H1 (cell line): Measurements from ENCODE around the gene EIF2S2. TPM values are rescaled to one million over a fixed set of nuclear protein-coding genes. Genes with fewer than 3 reads are reported as not detected.

Source experiments
- CTCF ChIA-PET: fragments of 300-600 bp; sonication (Branson Sonifier 250); formaldehyde crosslinking; loops from one replicate; lab custom pipeline; 2021; ENCODE audit not compliant: partially characterized antibody; lab: Charles Lee
- POLR2A ChIA-PET: fragments of 300-600 bp; sonication (Branson Sonifier 250); formaldehyde crosslinking; loops from one replicate; lab custom pipeline; 2021; ENCODE audit warnings: inconsistent platforms; ENCODE audit not compliant: partially characterized antibody; lab: Charles Lee
- DNase-seq, 2 experiments: peaks; one replicate each; pipeline versions ENCODE4 v3.0.0 to v3.0.0-alpha.2; 2010 to 2022; ENCODE audit warnings: low spot score in 2 of 2, low read depth in 1 of 2, mixed read lengths in 1 of 2
- FAIRE-seq: peaks from 2 replicates; lab custom pipeline; 2011; peaks lifted over from hg19 to GRCh38; lab: Jason Lieb, UNC
- H2AFZ ChIP-seq: 2 replicates; pipeline ENCODE4 v1.8.1; 2012; ENCODE audit warnings: low read length, inconsistent platforms
- H2AK5ac ChIP-seq: 2 replicates; pipeline ENCODE4 v1.6.1; 2013; ENCODE audit warnings: low read depth, low read length
- H2BK120ac ChIP-seq: replicated peaks from 2 replicates; pipeline ENCODE3; 2013; ENCODE audit warnings: low read depth, low read length, inconsistent platforms
- H2BK12ac ChIP-seq: 2 replicates; pipeline ENCODE4 v1.6.1; 2013; ENCODE audit warnings: low read depth, low read length
- H2BK15ac ChIP-seq: 2 replicates; pipeline ENCODE4 v1.6.1; 2013; ENCODE audit warnings: low read length
- H2BK20ac ChIP-seq: 2 replicates; pipeline ENCODE4 v1.6.1; 2013; ENCODE audit warnings: low read length
- H2BK5ac ChIP-seq: 2 replicates; pipeline ENCODE4 v1.6.1; 2013; ENCODE audit warnings: low read depth, low read length
- H3K14ac ChIP-seq: 2 replicates; pipeline ENCODE4 v1.6.1; 2013; ENCODE audit warnings: inconsistent platforms; ENCODE audit not compliant: insufficient read length
- H3K18ac ChIP-seq: 2 replicates; pipeline ENCODE4 v1.6.1; 2013; ENCODE audit warnings: low read length; ENCODE audit errors: extremely low read depth
- H3K23ac ChIP-seq: 2 replicates; pipeline ENCODE4 v1.6.1; 2013; ENCODE audit warnings: inconsistent platforms; ENCODE audit not compliant: insufficient read length
- H3K23me2 ChIP-seq: 2 replicates; pipeline ENCODE4 v1.6.1; 2013; ENCODE audit warnings: low read depth, low read length
- H3K27ac ChIP-seq: 2 replicates; pipeline ENCODE4 v1.6.1; 2011; ENCODE audit warnings: low read depth, low read length, inconsistent platforms
- H3K27me3 ChIP-seq, 4 experiments: replicated peaks in 1 of 4; 1 replicate in 1 of 4; 2 replicates in 3 of 4; pipeline versions ENCODE4 v1.6.1 to v1.8.1; 2011 to 2013; ENCODE audit warnings: low read length in 3 of 4, mild to moderate bottlenecking in 3 of 4, inconsistent platforms in 2 of 4, mixed read lengths in 2 of 4, moderate library complexity in 1 of 4; ENCODE audit not compliant: control insufficient read depth in 3 of 4, insufficient read depth in 3 of 4; ENCODE audit errors: extremely low read depth in 1 of 4
- H3K36me3 ChIP-seq, 4 experiments: 2 replicates each; pipeline versions ENCODE4 v1.6.1 to v1.8.1; 2011 to 2013; ENCODE audit warnings: mild to moderate bottlenecking in 4 of 4, low read length in 3 of 4, moderate library complexity in 2 of 4, control low read depth in 1 of 4, inconsistent platforms in 1 of 4; ENCODE audit not compliant: insufficient read depth in 4 of 4, control insufficient read depth in 2 of 4
- H3K4ac ChIP-seq: replicated peaks from 2 replicates; pipeline ENCODE3; 2013; ENCODE audit warnings: low read length, low read depth, mixed read lengths, inconsistent platforms; ENCODE audit not compliant: insufficient read length
- H3K4me1 ChIP-seq, 4 experiments: replicated peaks in 1 of 4; 1 replicate in 1 of 4; 2 replicates in 3 of 4; pipeline versions ENCODE4 v1.6.1 to v1.8.1; 2011 to 2013; ENCODE audit warnings: low read length in 3 of 4, inconsistent platforms in 2 of 4, mixed read lengths in 1 of 4; ENCODE audit not compliant: insufficient read depth in 4 of 4, control insufficient read depth in 3 of 4
- H3K4me2 ChIP-seq, 2 experiments: 2 replicates each; pipeline versions ENCODE4 v1.6.1 to v1.8.1; 2011 to 2013; ENCODE audit warnings: low read depth in 2 of 2, low read length in 2 of 2, control low read depth in 1 of 2, inconsistent platforms in 1 of 2, mild to moderate bottlenecking in 1 of 2; ENCODE audit not compliant: insufficient read depth in 1 of 2
- H3K4me3 ChIP-seq, 4 experiments: fragments of 200-600, 300-600 bp in 1 of 4; sonication (generic), shearing (Covaris generic), sonication (Bioruptor Twin) in 1 of 4; 2 replicates each; pipeline versions ENCODE4 v1.5.1 to v1.8.1; 2011 to 2016; ENCODE audit warnings: low read length in 4 of 4, low read depth in 3 of 4, control low read depth in 2 of 4, inconsistent platforms in 2 of 4, mild to moderate bottlenecking in 2 of 4, mixed read lengths in 1 of 4, moderate library complexity in 1 of 4; ENCODE audit not compliant: insufficient read depth in 2 of 4; ENCODE audit errors: extremely low read depth in 1 of 4
- H3K56ac ChIP-seq: replicated peaks from 2 replicates; pipeline ENCODE3; 2013; ENCODE audit warnings: low read depth, mild to moderate bottlenecking, mixed read lengths, low read length, inconsistent platforms; ENCODE audit not compliant: insufficient read length
- H3K79me1 ChIP-seq: 2 replicates; pipeline ENCODE4 v1.6.1; 2013; ENCODE audit warnings: low read depth, low read length, control low read depth
- H3K79me2 ChIP-seq, 2 experiments: 2 replicates each; pipeline versions ENCODE4 v1.6.1 to v1.8.1; 2012 to 2013; ENCODE audit warnings: low read length in 2 of 2, mild to moderate bottlenecking in 2 of 2, inconsistent platforms in 1 of 2; ENCODE audit not compliant: insufficient read depth in 2 of 2, control insufficient read depth in 1 of 2
- H3K9ac ChIP-seq, 4 experiments: replicated peaks in 1 of 4; 1 replicate in 1 of 4; 2 replicates in 3 of 4; pipeline versions ENCODE4 v1.6.1 to v1.8.1; 2011 to 2013; ENCODE audit warnings: low read depth in 3 of 4, low read length in 3 of 4, control low read depth in 2 of 4, mild to moderate bottlenecking in 2 of 4, moderate library complexity in 2 of 4, inconsistent platforms in 1 of 4; ENCODE audit errors: extremely low read depth in 1 of 4
- H3K9me3 ChIP-seq, 2 experiments: 2 replicates each; pipeline versions ENCODE4 v1.6.1 to v1.8.1; 2012 to 2013; ENCODE audit warnings: mild to moderate bottlenecking in 2 of 2, moderate library complexity in 2 of 2, control low read depth in 1 of 2, inconsistent platforms in 1 of 2, low read depth in 1 of 2, low read length in 1 of 2, mixed read lengths in 1 of 2; ENCODE audit not compliant: insufficient read depth in 2 of 2
- H4K20me1 ChIP-seq, 2 experiments: replicated peaks in 1 of 2; 2 replicates each; pipeline versions ENCODE3 to v1.8.1; 2011 to 2013; ENCODE audit warnings: inconsistent platforms in 2 of 2, low read length in 2 of 2, mild to moderate bottlenecking in 1 of 2; ENCODE audit not compliant: insufficient read depth in 2 of 2, control insufficient read depth in 1 of 2
- H4K5ac ChIP-seq: 2 replicates; pipeline ENCODE4 v1.6.1; 2013; ENCODE audit warnings: low read length, low read depth, mixed read lengths, inconsistent platforms; ENCODE audit not compliant: insufficient read length
- H4K8ac ChIP-seq: 2 replicates; pipeline ENCODE4 v1.8.0; 2013; ENCODE audit warnings: mild to moderate bottlenecking, moderate library complexity, low read length, inconsistent platforms; ENCODE audit not compliant: insufficient read depth; ENCODE audit errors: extremely low read depth
- H4K91ac ChIP-seq: replicated peaks from 2 replicates; pipeline ENCODE3; 2013; ENCODE audit warnings: low read length, mixed read lengths, inconsistent platforms; ENCODE audit not compliant: insufficient read length
- BCL11A ChIP-seq, 2 experiments: IDR thresholded peaks; one replicate each; pipeline ENCODE4 v1.6.1; 2011; ENCODE audit warnings: low read depth in 2 of 2, low read length in 2 of 2, mild to moderate bottlenecking in 2 of 2
- CEBPB ChIP-seq: IDR thresholded peaks from 2 replicates; pipeline ENCODE4 v1.6.1; 2012; ENCODE audit warnings: low read depth, low read length
- EP300 ChIP-seq, 2 experiments: IDR thresholded peaks; 1 replicate in 1 of 2; 2 replicates in 1 of 2; pipeline ENCODE4 v1.6.1; 2011 to 2012; ENCODE audit warnings: low read depth in 2 of 2, low read length in 2 of 2, mild to moderate bottlenecking in 2 of 2, borderline replicate concordance in 1 of 2, inconsistent platforms in 1 of 2, moderate library complexity in 1 of 2
- JUND ChIP-seq: IDR thresholded peaks from 2 replicates; pipeline ENCODE4 v1.6.1; 2011; ENCODE audit warnings: mild to moderate bottlenecking, improper control_type of control experiment, low read length
- KDM1A ChIP-seq: fragments of 200-600, 300-600 bp; sonication (generic); IDR thresholded peaks from 2 replicates; pipeline ENCODE4 v1.7.1; 2016; ENCODE audit warnings: mild to moderate bottlenecking, low read length, borderline replicate concordance
- KDM5A ChIP-seq: fragments of 200-600 bp; IDR thresholded peaks from 2 replicates; pipeline ENCODE4 v1.7.1; 2012; ENCODE audit warnings: mild to moderate bottlenecking, low read length, inconsistent platforms, mixed read lengths
- POU5F1 ChIP-seq: IDR thresholded peaks from 2 replicates; pipeline ENCODE4 v1.6.1; 2011; ENCODE audit warnings: low read depth, mild to moderate bottlenecking, low read length, moderate library complexity
- RFX5 ChIP-seq: IDR thresholded peaks from 2 replicates; pipeline ENCODE4 v1.6.1; 2011; ENCODE audit warnings: low read depth, low read length, improper control_type of control experiment, borderline replicate concordance
- RXRA ChIP-seq: IDR thresholded peaks from 2 replicates; pipeline ENCODE4 v1.6.1; 2011; ENCODE audit warnings: low read depth, mild to moderate bottlenecking, low read length, moderate library complexity; ENCODE audit not compliant: insufficient read depth
- SP2 ChIP-seq: IDR thresholded peaks from 2 replicates; pipeline ENCODE4 v1.6.1; 2012; ENCODE audit warnings: mild to moderate bottlenecking, low read length, inconsistent platforms
- USF2 ChIP-seq: IDR thresholded peaks from 2 replicates; pipeline ENCODE4 v1.6.1; 2011; ENCODE audit warnings: low read length, improper control_type of control experiment
- WGBS, 2 experiments: shearing (Covaris generic) in 1 of 2; methylation state at CpG; one replicate each; pipeline versions ENCODE4 v1.1.6 to v1.1.7; 2013 to 2015; ENCODE audit warnings: low lambda C conversion rate in 2 of 2, mixed read lengths in 2 of 2, inconsistent platforms in 1 of 2, low coverage in 1 of 2, missing lambda C conversion rate in 1 of 2; ENCODE audit not compliant: insufficient replicate concordance in 2 of 2, insufficient coverage in 1 of 2, insufficient read length in 1 of 2; ENCODE audit errors: extremely low coverage in 1 of 2, missing lambda C conversion rate in 1 of 2; 5-methylcytosine and 5-hydroxymethylcytosine counted together
- polyA plus RNA-seq, 7 experiments: library from polyadenylated mRNA; depleted of rRNA in 3 of 7; stranded (reverse) in 5 of 7; unstranded in 2 of 7; fragments of >200 nt in 5 of 7; fragments of 200-250 nt in 2 of 7; gene quantifications; 1 replicate in 5 of 7; 2 replicates in 1 of 7; 4 replicates in 1 of 7; pipeline versions ENCODE4 v1.2.1 to v1.2.3, GENCODE V29; 2011 to 2013; ENCODE audit warnings: missing spikeins in 2 of 7, mixed read lengths in 2 of 7
- total RNA-seq: library from RNA; stranded (reverse); fragmentation: NEBNext Ultra II Directional; extraction: Animal tissue kit (Norgen Biotek cat#: 25700); gene quantifications from 2 replicates; pipeline ENCODE4 v1.2.1, GENCODE V29; 2021

Gene EIF2S2
- total and polyA plus RNA-seq, 2 of the 8 experiments (the other 6 are each of a cell fraction or from before 2014, with no cell fraction given) = 59.5 to 142 TPM

GRCh38 chr20:34062570-34063482 is 49.2 kb downstream of the EIF2S2 start:
- H3K9ac ChIP-seq = no peak overlapping the region
- H2BK20ac ChIP-seq = no peak overlapping the region
- no peak overlapping the region for H3K18ac ChIP-seq
- H3K36me3 ChIP-seq = no peaks in the 10 kb centered on the region
- no peak overlapping the region for H2AFZ ChIP-seq
- no peak for DNase-seq
- no peak overlapping the region for H3K14ac ChIP-seq
- H4K5ac ChIP-seq = no peak overlapping the region
- H3K4ac ChIP-seq = no peak overlapping the region
- H4K91ac ChIP-seq = no peak overlapping the region
- no peaks in the 10 kb centered on the region for H3K23me2 ChIP-seq
- no peak overlapping the region for H3K23ac ChIP-seq
- H2AK5ac ChIP-seq = no peak overlapping the region
- no peak overlapping the region for H3K27ac ChIP-seq
- H3K9me3 ChIP-seq = no peaks in the 10 kb centered on the region
- H3K4me2 ChIP-seq = no peak overlapping the region
- no peak for FAIRE-seq
- no peak overlapping the region for H2BK5ac ChIP-seq
- H3K79me1 ChIP-seq = peaks cover 13% of the 10 kb centered on the region
- peaks cover 13 to 18% of the 10 kb centered on the region in 2 experiments for H4K20me1 ChIP-seq
- no peaks in the 10 kb centered on the region for H3K27me3 ChIP-seq
- H3K56ac ChIP-seq = no peak overlapping the region
- POLR2A ChIA-PET = interaction anchor here (1.3 to 1.8 kb wide), 2 partner anchors 9 to 37 kb away, joined by 3 to 4 read pairs; no protein-coding TSS in a partner anchor
- no peak overlapping the region for H4K8ac ChIP-seq
- H2BK15ac ChIP-seq = no peak overlapping the region
- WGBS, 2 experiments = 87% methylated on average over 5 of the region's 5 CpGs; no CpG with 5 or more reads in 1 of the 2 experiments
- H3K4me3 ChIP-seq = no peak overlapping the region
- CTCF ChIA-PET = interaction anchor here (0.7 to 1.6 kb wide), 8 partner anchors 9 to 269 kb away, joined by 3 to 5 read pairs (median 4); no protein-coding TSS in a partner anchor
- H2BK120ac ChIP-seq = no peak overlapping the region
- H3K79me2 ChIP-seq = peaks cover 0 to 44% of the 10 kb centered on the region in 2 experiments; a peak in 1 of 4 replicates
- H2BK12ac ChIP-seq = no peak overlapping the region
- peaks cover 0 to 4% (median 1%) of the 10 kb centered on the region in 4 experiments; a peak in 3 of 7 replicates for H3K4me1 ChIP-seq
- TF ChIP-seq EP300 (IDR thresholded peaks at IDR 0.05; ENCODE audit: borderline replicate concordance in 1 of 2, low read depth in 2 of 2, low read length in 2 of 2) (no peak), CEBPB (no peak), POU5F1 (no peak), BCL11A (IDR thresholded peaks at IDR 0.05; ENCODE audit: low read depth in 2 of 2, low read length in 2 of 2) (no peak), KDM5A (no peak), KDM1A (no peak), RFX5 (no peak), JUND (no peak), SP2 (no peak), USF2 (no peak), RXRA (no peak)
